Measurements from ENCODE around the gene GOLGA5. TPM values are rescaled to one million over a fixed set of nuclear protein-coding genes. Genes with fewer than 3 reads are reported as not detected.

The GOLGA5 gene
- total and polyA plus RNA-seq, 2 of the 13 experiments (the other 11 are each of a cell fraction or from before 2014, with no cell fraction given), result 31.0 to 40.0 TPM

DNA sequence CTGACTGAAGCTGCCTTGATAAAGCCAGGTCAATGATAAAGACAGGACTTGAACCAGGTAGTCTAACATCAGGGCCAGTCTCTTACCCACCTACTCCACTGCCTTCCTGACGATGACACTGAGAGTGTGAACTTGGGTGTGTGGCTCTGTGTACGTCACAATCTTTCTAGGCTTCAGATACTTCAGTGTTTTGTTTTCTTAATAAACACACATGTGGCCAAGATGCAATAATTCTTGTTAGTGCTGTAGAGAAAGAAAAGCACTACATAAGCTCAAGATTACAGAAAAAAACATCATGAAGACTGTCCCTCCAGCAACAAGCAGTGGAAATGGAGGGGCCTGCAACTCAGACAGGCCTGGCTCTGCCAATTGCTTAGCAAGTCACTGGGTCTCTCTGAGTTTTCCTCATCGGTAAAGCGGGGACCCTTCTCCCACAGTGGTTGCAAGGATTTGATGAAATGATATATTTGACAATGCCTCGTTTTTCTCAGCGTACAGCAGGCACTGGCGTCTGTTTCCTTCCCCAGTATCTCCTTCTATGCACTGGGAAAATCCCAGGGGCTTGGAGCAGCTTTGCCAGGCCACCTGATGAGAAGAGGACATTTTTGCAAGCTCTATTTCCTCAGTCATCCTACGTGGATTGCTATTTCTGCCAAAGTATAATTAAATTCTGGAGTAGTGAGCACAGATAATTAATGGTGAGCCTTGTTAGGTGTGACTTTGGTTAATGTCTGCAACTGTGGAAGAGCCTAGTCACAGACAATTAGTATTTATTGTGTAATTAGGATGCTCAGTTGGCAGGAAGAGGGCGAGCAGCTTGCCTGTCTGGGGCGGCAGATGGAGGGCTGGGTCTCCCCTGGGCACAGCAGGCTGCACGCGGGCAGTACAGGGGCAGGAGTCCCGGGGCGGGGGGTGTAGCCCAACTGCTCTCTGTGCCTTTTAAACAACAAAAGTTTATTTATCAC, 73.1 kb downstream of the GOLGA5 start:
- no peaks in the 10 kb centered on the region for H3K9me3 ChIP-seq (ENCODE audit: low read length)
- ChIA-PET POLR2A (no interaction called here), CTCF (ENCODE audit: low intra/inter-chr PET ratio, low total read pairs) (no interaction called here)
- no peaks in the 10 kb centered on the region for H3K79me2 ChIP-seq (ENCODE audit: insufficient read depth, low read length)
- no peaks in the 10 kb centered on the region for H4K20me1 ChIP-seq (ENCODE audit: insufficient read depth, low read length)
- H3K36me3 ChIP-seq (replicated peaks in 1 of 2; ENCODE audit: control insufficient read depth in 1 of 2, insufficient read depth in 2 of 2, low read length in 2 of 2), result no peaks in the 10 kb centered on the region
- TF ChIP-seq, protein P1, sequence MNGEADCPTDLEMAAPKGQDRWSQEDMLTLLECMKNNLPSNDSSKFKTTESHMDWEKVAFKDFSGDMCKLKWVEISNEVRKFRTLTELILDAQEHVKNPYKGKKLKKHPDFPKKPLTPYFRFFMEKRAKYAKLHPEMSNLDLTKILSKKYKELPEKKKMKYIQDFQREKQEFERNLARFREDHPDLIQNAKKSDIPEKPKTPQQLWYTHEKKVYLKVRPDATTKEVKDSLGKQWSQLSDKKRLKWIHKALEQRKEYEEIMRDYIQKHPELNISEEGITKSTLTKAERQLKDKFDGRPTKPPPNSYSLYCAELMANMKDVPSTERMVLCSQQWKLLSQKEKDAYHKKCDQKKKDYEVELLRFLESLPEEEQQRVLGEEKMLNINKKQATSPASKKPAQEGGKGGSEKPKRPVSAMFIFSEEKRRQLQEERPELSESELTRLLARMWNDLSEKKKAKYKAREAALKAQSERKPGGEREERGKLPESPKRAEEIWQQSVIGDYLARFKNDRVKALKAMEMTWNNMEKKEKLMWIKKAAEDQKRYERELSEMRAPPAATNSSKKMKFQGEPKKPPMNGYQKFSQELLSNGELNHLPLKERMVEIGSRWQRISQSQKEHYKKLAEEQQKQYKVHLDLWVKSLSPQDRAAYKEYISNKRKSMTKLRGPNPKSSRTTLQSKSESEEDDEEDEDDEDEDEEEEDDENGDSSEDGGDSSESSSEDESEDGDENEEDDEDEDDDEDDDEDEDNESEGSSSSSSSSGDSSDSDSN (CRISPR knock-in tag; IDR thresholded peaks at IDR 0.05), result no peak
- TF ChIP-seq HDAC1 (CRISPR knock-in tag; IDR thresholded peaks at IDR 0.05), result no peak
- TF ChIP-seq CREB1 (IDR thresholded peaks at IDR 0.05), result peak; percentile 45; the same call in 1 of the 2 replicates
- no peak for TF ChIP-seq CREB1 (CRISPR knock-in tag; IDR thresholded peaks at IDR 0.05)
- FAIRE-seq, result no peak
- H3K27ac ChIP-seq (ENCODE audit: extremely low read length, insufficient read depth, low read length), result no peak overlapping the region
- no peak for DNase-seq (ENCODE audit: low spot score)
- WGBS (ENCODE audit: low lambda C conversion rate), result 41% methylated on average over 13 of the region's 14 CpGs
- H2AFZ ChIP-seq (ENCODE audit: low read length), result no peak overlapping the region
- H3K4me3 ChIP-seq (replicated peaks in 1 of 3; ENCODE audit: insufficient read depth in 1 of 3, low read depth in 2 of 3, low read length in 3 of 3), result no peak overlapping the region
- in situ Hi-C loops (cut with HindIII; ENCODE audit: extremely low pct_ligation_motif_present, low pct_unique_long_range_greater_than_20kb), result no loop called here
- H3K9ac ChIP-seq (ENCODE audit: insufficient read depth, low read depth, low read length), result no peak overlapping the region
- no peak overlapping the region for H3K4me2 ChIP-seq (ENCODE audit: low read depth, low read length)
- intact Hi-C loops (cut with micrococcal nuclease; ENCODE audit: unreplicated experiment), result no loop called here
- peaks cover 8% of the 10 kb centered on the region for H3K4me1 ChIP-seq (ENCODE audit: insufficient read depth, low read length)
- BruUV-seq (replicated peaks), result no TSS peak
- H3K27me3 ChIP-seq (ENCODE audit: control insufficient read depth in 1 of 2, insufficient read depth in 2 of 2, low read length in 2 of 2), result no peaks in the 10 kb centered on the region
- ATAC-seq, result no peak

Data from HepG2 (cell line).